SJCRH30 (cell line): ENCODE results near the gene BCAS4. TPM values are rescaled to one million over a fixed set of nuclear protein-coding genes. Genes with fewer than 3 reads are reported as not detected.

Source experiments
- DNase-seq, 2 experiments: peaks; one replicate each; pipeline ENCODE4 v3.0.0-alpha.2; 2015 to 2020
- H3K27ac ChIP-seq: fragments of 250-450 bp; sonication (Bioruptor Pico); 2 replicates; pipeline ENCODE4 v1.5.1; 2020; ENCODE audit warnings: mild to moderate bottlenecking, moderate library complexity
- H3K27me3 ChIP-seq: fragments of 250-450 bp; sonication (Bioruptor Pico); 2 replicates; pipeline ENCODE4 v1.5.1; 2020; ENCODE audit warnings: mild to moderate bottlenecking, moderate library complexity
- H3K36me3 ChIP-seq: fragments of 250-450 bp; sonication (Bioruptor Pico); 2 replicates; pipeline ENCODE4 v1.5.1; 2020; ENCODE audit warnings: mild to moderate bottlenecking, moderate library complexity
- H3K4me1 ChIP-seq: fragments of 250-450 bp; sonication (Bioruptor Pico); 2 replicates; pipeline ENCODE4 v1.5.1; 2020; ENCODE audit warnings: mild to moderate bottlenecking, moderate library complexity
- H3K4me3 ChIP-seq: fragments of 250-450 bp; sonication (Bioruptor Pico); 2 replicates; pipeline ENCODE4 v1.5.1; 2020; ENCODE audit warnings: mild to moderate bottlenecking, moderate library complexity
- H3K9me3 ChIP-seq: fragments of 250-450 bp; sonication (Bioruptor Pico); replicated peaks from 2 replicates; pipeline ENCODE4 v1.5.1; 2020; ENCODE audit warnings: mild to moderate bottlenecking, moderate library complexity
- total RNA-seq: library from RNA; depleted of rRNA; stranded (reverse); fragments of >200 nt; shearing (Covaris generic); gene quantifications from 2 replicates; pipeline ENCODE4 v1.2.3, GENCODE V29; 2014; rRNA removed

BCAS4 gene, protein sequence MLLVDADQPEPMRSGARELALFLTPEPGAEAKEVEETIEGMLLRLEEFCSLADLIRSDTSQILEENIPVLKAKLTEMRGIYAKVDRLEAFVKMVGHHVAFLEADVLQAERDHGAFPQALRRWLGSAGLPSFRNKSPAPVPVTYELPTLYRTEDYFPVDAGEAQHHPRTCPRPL
- total RNA-seq: 5.3 and 5.8 TPM in 2 replicates

DNA sequence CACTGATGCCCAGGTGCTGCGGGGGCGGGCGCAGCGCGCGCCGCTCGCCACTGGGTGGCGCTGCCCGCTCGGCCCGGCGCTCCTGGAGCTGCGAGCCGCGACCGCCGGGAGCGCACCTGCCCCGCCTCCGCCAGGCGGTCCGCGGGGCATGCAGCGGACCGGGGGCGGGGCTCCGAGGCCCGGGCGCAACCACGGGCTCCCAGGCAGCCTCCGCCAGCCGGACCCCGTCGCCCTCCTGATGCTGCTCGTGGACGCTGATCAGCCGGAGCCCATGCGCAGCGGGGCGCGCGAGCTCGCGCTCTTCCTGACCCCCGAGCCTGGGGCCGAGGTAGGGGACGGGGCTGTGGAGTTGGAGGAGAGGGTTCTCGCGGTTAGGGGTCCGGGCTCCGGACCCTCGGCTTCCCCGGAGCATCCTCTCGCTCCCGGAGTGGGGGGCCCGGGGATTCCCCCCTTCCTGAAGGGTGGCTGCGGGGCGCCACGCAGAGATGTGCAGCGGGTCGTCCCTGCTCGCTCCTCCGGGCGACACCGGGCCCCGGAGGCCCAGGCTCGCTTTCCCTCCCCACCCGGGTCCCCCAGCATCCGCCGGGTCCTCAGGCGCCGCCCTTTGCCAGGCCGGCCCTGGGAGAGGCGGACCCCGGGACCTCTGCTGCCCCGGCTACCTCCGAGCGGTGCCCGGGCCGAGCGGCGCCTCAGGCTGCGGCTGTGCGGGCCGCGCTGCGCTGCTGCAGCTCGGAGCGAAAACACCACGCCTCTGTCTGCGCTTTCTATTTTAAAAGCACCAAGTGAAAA lies at the start of gene BCAS4:
BCAS4 (plus strand) TSS at position 216 of the 789 bp plus-strand sequence; CDS start at position 239, 23 bp downstream.
- Histone ChIP-seq H3K36me3 (no peaks in the 10 kb centered on the region), H3K27ac (no peak within 1 kb of the TSS), H3K4me1 (peaks cover 22% of the 10 kb centered on the region), H3K4me3 (peak within 1 kb of the TSS; percentile 82), H3K27me3 (no peaks in the 10 kb centered on the region; the same call in 1 of the 2 replicates), H3K9me3 (no peaks in the 10 kb centered on the region)
- peak; percentile 77 to 89 for DNase-seq

DNA sequence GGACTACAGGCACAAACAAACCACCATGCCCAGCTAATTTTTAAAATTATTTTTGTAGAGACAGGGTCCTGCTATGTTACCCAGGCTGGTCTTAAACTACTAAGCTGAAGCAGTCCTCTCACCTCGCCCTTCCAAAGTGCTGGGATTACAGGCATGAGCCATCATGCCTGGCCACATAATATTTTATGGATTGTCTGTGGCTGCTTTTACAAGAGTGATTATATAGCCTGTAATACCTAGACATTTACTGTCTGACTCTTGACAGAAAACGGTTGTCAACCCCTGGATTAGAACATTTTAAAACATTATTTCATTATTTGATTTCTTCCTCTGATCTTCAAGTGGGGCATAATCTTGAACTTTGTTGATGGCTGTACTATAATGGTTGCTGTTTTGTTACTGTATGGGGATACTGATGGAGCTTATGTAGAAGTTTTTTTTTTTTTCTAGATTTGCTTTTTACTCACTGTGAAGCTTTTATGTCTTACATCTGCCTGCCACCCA lies 49.2 kb upstream of the BCAS4 start:
- H3K4me1 ChIP-seq: peaks cover 9% of the 10 kb centered on the region
- no peak overlapping the region for H3K4me3 ChIP-seq

DNA sequence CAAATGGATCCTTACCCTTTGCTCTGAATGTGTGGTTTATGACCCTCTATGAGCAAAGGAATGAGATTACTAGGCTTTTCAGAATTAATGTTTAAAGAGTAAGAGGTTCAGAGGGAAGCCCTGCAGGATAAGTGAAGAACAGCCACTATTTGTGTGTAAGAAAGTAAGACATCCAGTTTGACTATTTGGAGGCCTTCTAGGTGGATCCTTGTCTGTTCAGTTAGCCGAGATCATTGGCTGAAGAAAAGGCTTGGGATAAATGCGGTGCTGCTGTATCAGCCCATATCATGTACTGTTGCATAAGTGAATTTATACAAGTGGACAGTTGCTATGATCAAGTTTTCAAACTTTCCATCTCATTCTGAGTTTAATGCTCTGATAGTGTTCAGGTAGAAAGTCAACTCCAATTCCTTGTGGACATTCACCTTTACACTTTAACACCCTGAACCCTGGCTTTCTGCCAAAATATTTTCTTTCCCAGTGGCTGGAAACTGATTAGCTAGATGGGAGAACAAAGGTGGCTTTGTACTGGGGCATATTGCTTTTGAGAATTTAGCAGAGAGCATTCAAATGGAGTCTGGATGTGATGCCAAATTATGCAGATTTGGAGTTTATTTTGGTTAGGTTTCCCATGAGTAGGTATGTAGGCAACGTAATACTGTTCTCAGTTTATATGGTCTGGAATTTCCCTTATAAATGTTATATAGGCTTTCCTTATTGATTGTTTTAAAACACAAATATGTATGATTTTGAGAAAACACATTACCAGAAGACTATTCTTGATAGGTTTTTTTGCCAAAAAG lies 48.5 kb upstream of the BCAS4 start:
- H3K36me3 ChIP-seq: no peaks in the 10 kb centered on the region
- DNase-seq: peak in 1 of 2 experiments; percentile 72

More for the DNA sequence above, 49.2 kb upstream of the BCAS4 start:
- DNase-seq: no peak
- no peaks in the 10 kb centered on the region for H3K9me3 ChIP-seq
- no peaks in the 10 kb centered on the region for H3K36me3 ChIP-seq
- H3K27ac ChIP-seq: no peak overlapping the region
- no peaks in the 10 kb centered on the region for H3K27me3 ChIP-seq

GRCh38 chr20:50747275-50747674 lies 47.6 kb upstream of the BCAS4 start:
- Histone ChIP-seq H3K27ac (no peak overlapping the region), H3K27me3 (no peaks in the 10 kb centered on the region), H3K4me3 (no peak overlapping the region), H3K36me3 (no peaks in the 10 kb centered on the region), H3K4me1 (peaks cover 9% of the 10 kb centered on the region), H3K9me3 (no peaks in the 10 kb centered on the region)
- no peak for DNase-seq

More for the DNA sequence above, 48.5 kb upstream of the BCAS4 start:
- Histone ChIP-seq H3K27me3 (no peaks in the 10 kb centered on the region), H3K27ac (no peak overlapping the region), H3K4me3 (no peak overlapping the region), H3K9me3 (no peaks in the 10 kb centered on the region), H3K4me1 (peaks cover 9% of the 10 kb centered on the region)

DNA sequence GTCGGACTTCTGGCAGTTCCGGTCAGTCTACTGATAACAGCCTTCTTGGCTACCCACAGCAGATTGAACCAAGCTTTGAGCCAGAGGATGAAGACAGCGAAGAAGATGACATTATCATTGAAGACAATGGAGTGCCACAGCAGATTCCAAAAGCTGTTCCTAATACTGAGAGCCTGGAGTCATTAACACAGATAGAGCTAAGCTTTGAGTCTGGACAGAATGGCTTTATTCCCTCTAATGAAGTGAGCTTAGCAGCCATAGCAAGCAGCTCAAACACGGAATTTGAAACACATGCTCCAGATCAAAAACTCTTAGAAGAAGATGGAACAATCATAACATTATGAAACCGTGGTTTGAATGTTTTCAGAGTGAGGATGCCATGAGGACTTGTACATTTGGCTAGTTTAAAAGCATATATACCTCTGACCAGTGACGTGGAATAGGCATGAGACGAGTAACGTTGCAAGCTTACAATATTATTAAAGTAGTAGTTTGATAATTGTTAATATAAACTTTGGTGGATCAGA lies 44.7 kb upstream of the BCAS4 start:
- Histone ChIP-seq H3K36me3 (no peaks in the 10 kb centered on the region), H3K27ac (no peak overlapping the region), H3K27me3 (peaks cover 9% of the 10 kb centered on the region), H3K9me3 (no peaks in the 10 kb centered on the region), H3K4me3 (no peak overlapping the region), H3K4me1 (peaks cover 6% of the 10 kb centered on the region)
- no peak for DNase-seq

- Histone ChIP-seq H3K27ac (no peak overlapping the region), H3K9me3 (no peaks in the 10 kb centered on the region), H3K27me3 (peaks cover 17% of the 10 kb centered on the region), H3K4me3 (no peak overlapping the region), H3K4me1 (no peaks in the 10 kb centered on the region), H3K36me3 (no peaks in the 10 kb centered on the region)
- DNase-seq: no peak
Measured at GRCh38 chr20:50753152-50753551, 41.7 kb upstream of the BCAS4 start.

DNA sequence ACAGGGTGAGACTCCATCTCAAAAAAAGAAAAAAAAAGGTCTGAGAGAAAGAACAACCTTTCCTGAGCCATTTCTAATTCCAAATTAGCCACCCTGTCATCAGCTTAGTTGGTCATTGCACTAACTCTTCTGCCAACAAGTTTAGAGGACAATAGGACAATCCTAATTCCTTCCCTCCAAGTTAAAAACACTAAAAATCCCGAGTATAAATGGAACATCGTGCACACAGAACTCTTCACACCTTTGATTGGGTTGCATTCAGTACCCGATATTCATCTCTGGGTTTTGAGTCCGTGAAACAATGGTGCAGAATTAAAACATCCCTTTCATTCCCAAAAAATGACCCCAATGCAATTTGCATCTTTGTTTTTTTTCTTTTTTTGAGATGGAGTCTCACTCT lies 40.4 kb upstream of the BCAS4 start:
- Histone ChIP-seq H3K4me3 (no peak overlapping the region), H3K27me3 (peaks cover 17% of the 10 kb centered on the region), H3K27ac (no peak overlapping the region), H3K36me3 (no peaks in the 10 kb centered on the region), H3K4me1 (no peaks in the 10 kb centered on the region), H3K9me3 (no peaks in the 10 kb centered on the region)
- no peak for DNase-seq

DNA sequence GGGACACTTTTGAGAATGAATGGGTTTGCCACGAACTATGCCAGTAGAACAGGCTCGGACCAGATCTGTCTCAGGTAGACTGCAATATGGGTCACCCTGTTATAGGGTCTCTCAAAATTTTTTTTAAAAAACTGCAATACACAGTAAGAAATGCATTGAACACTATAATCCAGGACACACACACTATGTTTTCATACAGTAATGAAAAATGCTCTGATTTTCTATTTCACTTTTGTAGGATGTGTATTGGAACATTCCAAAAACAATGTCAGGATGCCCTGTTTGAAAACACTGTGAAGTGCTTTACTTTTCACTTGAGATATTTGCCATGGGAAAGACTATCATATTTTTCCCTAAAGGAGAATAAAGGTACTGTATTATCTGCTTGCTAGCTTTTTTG lies 38.4 kb upstream of the BCAS4 start:
- DNase-seq: no peak
- no peaks in the 10 kb centered on the region for H3K4me1 ChIP-seq
- H3K4me3 ChIP-seq: no peak overlapping the region
- H3K36me3 ChIP-seq: no peaks in the 10 kb centered on the region
- no peaks in the 10 kb centered on the region for H3K9me3 ChIP-seq
- H3K27me3 ChIP-seq: peaks cover 17% of the 10 kb centered on the region
- H3K27ac ChIP-seq: no peak overlapping the region

GRCh38 chr20:50758469-50758868 lies 36.4 kb upstream of the BCAS4 start:
- no peaks in the 10 kb centered on the region for H3K9me3 ChIP-seq
- no peaks in the 10 kb centered on the region for H3K36me3 ChIP-seq
- no peak overlapping the region for H3K27ac ChIP-seq
- H3K4me1 ChIP-seq: peaks cover 7% of the 10 kb centered on the region
- peaks cover 17% of the 10 kb centered on the region for H3K27me3 ChIP-seq
- no peak for DNase-seq
- no peak overlapping the region for H3K4me3 ChIP-seq

- DNase-seq: no peak
- Histone ChIP-seq H3K9me3 (no peaks in the 10 kb centered on the region), H3K27me3 (peaks cover 13% of the 10 kb centered on the region), H3K4me1 (peaks cover 7% of the 10 kb centered on the region), H3K4me3 (no peak overlapping the region), H3K36me3 (no peaks in the 10 kb centered on the region), H3K27ac (no peak overlapping the region)
Measured at GRCh38 chr20:50758992-50759391, 35.9 kb upstream of the BCAS4 start.

DNA sequence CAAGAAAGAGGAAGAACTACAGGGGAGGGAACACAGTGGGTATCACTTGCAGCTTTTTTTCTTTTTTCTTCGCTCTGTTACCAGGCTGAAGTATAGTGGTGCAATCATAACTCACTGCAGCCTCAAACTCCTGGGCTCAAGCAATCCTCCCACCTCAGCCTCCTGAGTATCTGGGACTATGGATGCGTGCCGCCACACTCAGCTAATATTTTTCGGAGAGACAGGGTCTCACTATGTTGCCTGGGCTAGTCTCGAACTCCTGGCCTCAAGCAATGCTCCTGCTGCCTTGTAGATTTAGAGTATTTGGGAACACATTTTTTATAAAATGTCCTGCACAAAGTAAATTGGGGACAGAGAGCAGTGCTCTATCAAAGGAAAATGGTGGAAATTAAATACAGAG lies 35.2 kb upstream of the BCAS4 start:
- Histone ChIP-seq H3K27ac (no peak overlapping the region), H3K4me1 (peaks cover 7% of the 10 kb centered on the region), H3K9me3 (no peaks in the 10 kb centered on the region), H3K36me3 (no peaks in the 10 kb centered on the region), H3K27me3 (peaks cover 8% of the 10 kb centered on the region), H3K4me3 (no peak overlapping the region)
- no peak for DNase-seq

GRCh38 chr20:50762045-50762422 lies 32.8 kb upstream of the BCAS4 start:
- H3K4me1 ChIP-seq: peaks cover 13% of the 10 kb centered on the region
- H3K27me3 ChIP-seq: peaks cover 8% of the 10 kb centered on the region
- H3K27ac ChIP-seq: no peak overlapping the region
- DNase-seq: no peak
- no peak overlapping the region for H3K4me3 ChIP-seq
- no peaks in the 10 kb centered on the region for H3K9me3 ChIP-seq
- no peaks in the 10 kb centered on the region for H3K36me3 ChIP-seq

- H3K27me3 ChIP-seq: peaks cover 8% of the 10 kb centered on the region
- DNase-seq: peak; percentile 53 to 67
- H3K9me3 ChIP-seq: no peaks in the 10 kb centered on the region
- H3K36me3 ChIP-seq: no peaks in the 10 kb centered on the region
- H3K4me1 ChIP-seq: peaks cover 13% of the 10 kb centered on the region
- no peak overlapping the region for H3K4me3 ChIP-seq
- no peak overlapping the region for H3K27ac ChIP-seq
Measured at GRCh38 chr20:50762435-50763220, 32.2 kb upstream of the BCAS4 start.
